Mesendoderm (in vitro differentiated cells): Measurements from ENCODE around the gene ADGRV1.

Source experiments
- DNase-seq: peaks from one replicate; pipeline ENCODE4 v3.0.0; 2013
- H2AK5ac ChIP-seq: 2 replicates; pipeline ENCODE4 v1.6.1; 2013; ENCODE audit warnings: low read length, inconsistent platforms
- H2BK120ac ChIP-seq: 2 replicates; pipeline ENCODE4 v1.6.1; 2013; ENCODE audit warnings: low read depth, mild to moderate bottlenecking, low read length, moderate library complexity, mixed read lengths
- H2BK15ac ChIP-seq: replicated peaks from 2 replicates; pipeline ENCODE4 v1.6.1; 2013; ENCODE audit warnings: low read depth, mild to moderate bottlenecking, moderate library complexity
- H2BK5ac ChIP-seq: 2 replicates; pipeline ENCODE4 v1.6.1; 2013; ENCODE audit warnings: low read length, inconsistent platforms
- H3K18ac ChIP-seq: 2 replicates; pipeline ENCODE4 v1.6.1; 2013; ENCODE audit warnings: mild to moderate bottlenecking, low read length, mixed read lengths
- H3K23ac ChIP-seq: one replicate; pipeline ENCODE4 v1.6.1; 2013; ENCODE audit warnings: low read length
- H3K27ac ChIP-seq: 2 replicates; pipeline ENCODE4 v1.5.1; 2013; ENCODE audit warnings: low read depth, mild to moderate bottlenecking, inconsistent platforms, low read length, moderate library complexity
- H3K27me3 ChIP-seq: 2 replicates; pipeline ENCODE4 v1.6.1; 2013; ENCODE audit warnings: low read length, control low read depth, mild to moderate bottlenecking, inconsistent platforms; ENCODE audit not compliant: insufficient read depth, poor library complexity
- H3K36me3 ChIP-seq: 2 replicates; pipeline ENCODE4 v1.6.1; 2013; ENCODE audit warnings: low read length, inconsistent platforms; ENCODE audit not compliant: control insufficient read depth, insufficient read depth
- H3K4ac ChIP-seq: one replicate; pipeline ENCODE4 v1.6.1; 2013; ENCODE audit warnings: low read depth, mild to moderate bottlenecking, low read length, moderate library complexity
- H3K4me1 ChIP-seq: 2 replicates; pipeline ENCODE4 v1.6.1; 2013; ENCODE audit warnings: low read depth, low read length, inconsistent platforms; ENCODE audit not compliant: control insufficient read depth
- H3K4me2 ChIP-seq: 2 replicates; pipeline ENCODE4 v1.6.1; 2013; ENCODE audit warnings: low read length
- H3K4me3 ChIP-seq: 2 replicates; pipeline ENCODE4 v1.5.1; 2013; ENCODE audit warnings: mild to moderate bottlenecking, low read length
- H3K56ac ChIP-seq: one replicate; pipeline ENCODE4 v1.6.1; 2013; ENCODE audit warnings: low read length
- H3K79me1 ChIP-seq: 2 replicates; pipeline ENCODE4 v1.6.1; 2013; ENCODE audit warnings: low read length, inconsistent platforms
- H3K79me2 ChIP-seq: 2 replicates; pipeline ENCODE4 v1.6.1; 2013; ENCODE audit warnings: mild to moderate bottlenecking, low read length; ENCODE audit not compliant: control insufficient read depth, insufficient read depth
- H3K9ac ChIP-seq: 2 replicates; pipeline ENCODE4 v1.6.1; 2013; ENCODE audit warnings: low read length, inconsistent platforms
- H4K5ac ChIP-seq: one replicate; pipeline ENCODE4 v1.6.1; 2013; ENCODE audit warnings: low read length
- H4K8ac ChIP-seq: one replicate; pipeline ENCODE4 v1.6.1; 2013; ENCODE audit warnings: low read depth, mild to moderate bottlenecking, control low read depth, low read length, moderate library complexity
- WGBS: extraction: QIAGEN DNeasy Blood & Tissue Kit; methylation state at CpG from one replicate; pipeline ENCODE4 v1.1.7; 2013; ENCODE audit warnings: low lambda C conversion rate, missing lambda C conversion rate; ENCODE audit not compliant: insufficient coverage; ENCODE audit errors: extremely low coverage; 5-methylcytosine and 5-hydroxymethylcytosine counted together

The ADGRV1 gene

DNA sequence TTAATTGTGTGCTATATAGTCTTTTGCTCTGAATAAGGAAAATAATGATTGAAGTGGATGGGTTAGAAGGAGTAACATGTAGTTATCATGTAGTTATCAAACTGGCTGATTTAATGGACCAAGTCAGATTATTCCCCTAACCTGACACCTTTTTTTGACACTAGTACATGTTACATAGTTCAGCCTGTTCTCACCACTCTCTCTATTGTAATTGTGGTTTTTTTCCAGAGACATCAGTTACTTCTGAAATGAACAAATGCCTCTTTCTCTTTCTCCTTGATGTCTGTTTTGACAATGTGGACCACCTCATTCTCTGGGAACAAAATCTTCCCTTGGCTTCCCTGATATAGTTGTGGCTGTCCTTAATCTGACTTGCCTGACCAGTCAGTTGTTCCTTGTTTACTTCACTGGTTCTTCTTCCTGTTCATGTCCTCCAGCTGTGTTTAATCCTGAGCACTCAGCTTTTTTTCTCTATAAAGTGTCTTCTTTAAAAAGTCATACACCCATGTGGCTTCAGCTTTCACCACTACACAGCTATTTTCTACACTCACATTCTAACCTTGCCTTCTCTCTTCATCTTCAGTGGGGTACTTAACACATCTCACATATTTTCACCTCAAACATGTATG lies 581.1 kb downstream of the ADGRV1 start:
- Histone ChIP-seq H3K36me3 (no peaks in the 10 kb centered on the region), H2BK120ac (no peak overlapping the region), H3K4me3 (no peak overlapping the region), H3K18ac (peak overlapping the region; percentile 76), H2BK5ac (peak overlapping the region; percentile 27), H3K9ac (no peak overlapping the region), H4K8ac (no peak overlapping the region), H2BK15ac (no peak overlapping the region), H3K4me2 (no peak overlapping the region), H3K27ac (peak overlapping the region; percentile 74), H3K4me1 (peaks cover 9% of the 10 kb centered on the region), H2AK5ac (no peak overlapping the region), H3K23ac (no peak overlapping the region), H3K56ac (peak overlapping the region; percentile 35), H3K79me2 (no peaks in the 10 kb centered on the region), H3K4ac (no peak overlapping the region), H3K27me3 (no peaks in the 10 kb centered on the region), H4K5ac (no peak overlapping the region), H3K79me1 (no peaks in the 10 kb centered on the region)
- DNase-seq, result peak; percentile 27

DNA sequence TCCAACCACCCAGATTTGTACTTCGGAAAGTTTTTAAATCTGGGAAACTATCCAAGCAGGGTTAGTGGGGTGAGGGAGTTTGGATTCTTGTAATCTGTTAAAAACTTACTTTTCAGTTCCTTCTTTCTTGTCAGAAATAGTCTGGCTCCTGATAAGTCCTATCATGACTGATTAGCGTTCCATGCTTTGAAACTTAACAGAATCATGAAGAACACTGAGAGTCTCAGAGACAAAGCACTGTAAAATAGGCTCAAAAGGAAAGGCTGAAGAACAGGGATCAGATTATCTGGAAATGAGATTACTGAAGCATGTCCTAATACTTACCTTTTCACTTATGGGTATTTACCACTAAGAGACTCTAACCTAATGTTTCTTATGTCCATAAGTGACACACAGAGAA lies 582.1 kb downstream of the ADGRV1 start:
- no peak overlapping the region for H4K5ac ChIP-seq
- no peaks in the 10 kb centered on the region for H3K36me3 ChIP-seq
- H3K79me1 ChIP-seq, result no peaks in the 10 kb centered on the region
- no peak overlapping the region for H3K4me3 ChIP-seq
- peaks cover 6% of the 10 kb centered on the region for H3K4me1 ChIP-seq
- H2BK5ac ChIP-seq, result no peak overlapping the region
- H2BK15ac ChIP-seq, result no peak overlapping the region
- H3K27ac ChIP-seq, result no peak overlapping the region
- H3K4ac ChIP-seq, result no peak overlapping the region
- no peak overlapping the region for H3K4me2 ChIP-seq
- WGBS, result no CpG with 5 or more reads among the region's 2 CpGs
- no peak overlapping the region for H2AK5ac ChIP-seq
- no peaks in the 10 kb centered on the region for H3K79me2 ChIP-seq
- H4K8ac ChIP-seq, result no peak overlapping the region
- no peaks in the 10 kb centered on the region for H3K27me3 ChIP-seq
- H3K9ac ChIP-seq, result no peak overlapping the region
- H3K23ac ChIP-seq, result no peak overlapping the region
- H2BK120ac ChIP-seq, result peak overlapping the region; percentile 64
- H3K56ac ChIP-seq, result no peak overlapping the region
- DNase-seq, result peak; percentile 86
- H3K18ac ChIP-seq, result no peak overlapping the region

DNA sequence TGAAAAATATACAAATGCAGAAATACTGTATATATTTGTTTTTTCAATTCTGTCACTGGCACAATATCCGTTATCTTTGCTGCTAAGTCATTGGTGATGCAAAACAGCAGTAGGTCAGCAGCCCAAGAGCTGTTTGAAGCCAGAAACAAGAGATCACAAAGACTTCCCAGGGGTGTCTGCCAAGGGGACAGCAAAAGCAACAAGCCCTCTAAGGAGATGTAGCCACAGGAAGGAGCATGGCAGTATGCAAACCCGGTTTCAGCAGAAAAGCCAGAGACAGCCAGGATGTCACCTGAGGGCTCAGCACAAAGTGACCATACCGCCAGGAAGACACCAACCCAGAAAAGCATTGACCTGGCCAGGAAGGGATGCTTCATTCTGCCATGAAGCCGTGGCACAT lies 583.0 kb downstream of the ADGRV1 start:
- Histone ChIP-seq H3K4me2 (no peak overlapping the region), H3K27ac (peak overlapping the region; percentile 2), H4K5ac (no peak overlapping the region), H3K36me3 (no peaks in the 10 kb centered on the region), H4K8ac (no peak overlapping the region), H2AK5ac (no peak overlapping the region), H3K79me1 (no peaks in the 10 kb centered on the region), H3K9ac (no peak overlapping the region), H3K18ac (no peak overlapping the region), H3K4me1 (peaks cover 3% of the 10 kb centered on the region), H3K27me3 (no peaks in the 10 kb centered on the region), H2BK15ac (no peak overlapping the region), H3K23ac (no peak overlapping the region), H2BK5ac (peak overlapping the region; percentile 1), H3K4me3 (no peak overlapping the region), H3K56ac (no peak overlapping the region), H3K79me2 (no peaks in the 10 kb centered on the region), H2BK120ac (no peak overlapping the region), H3K4ac (no peak overlapping the region)
- DNase-seq, result peak; percentile 86
- no CpG with 5 or more reads among the region's 4 CpGs for WGBS

DNA sequence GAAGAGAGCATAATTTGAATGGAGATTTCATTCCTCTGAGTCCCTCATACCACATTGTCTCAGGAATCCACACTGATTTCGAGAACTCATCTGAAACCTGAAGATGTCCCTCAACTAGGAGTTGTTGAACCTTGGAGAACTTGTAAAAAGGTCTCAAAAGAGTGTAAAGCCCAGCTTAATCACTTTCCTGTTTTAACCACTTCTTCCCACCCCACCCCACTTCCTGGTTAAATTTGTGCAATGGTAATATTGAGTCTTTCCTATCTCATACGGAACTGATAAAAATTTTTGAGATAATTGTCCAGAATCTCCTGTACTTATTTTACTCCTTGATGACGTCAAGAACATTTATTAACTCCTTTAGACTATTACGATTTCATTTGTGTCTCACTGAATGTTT lies 583.8 kb downstream of the ADGRV1 start:
- Histone ChIP-seq H3K9ac (no peak overlapping the region), H2AK5ac (no peak overlapping the region), H3K56ac (peak overlapping the region; percentile 26)

DNA sequence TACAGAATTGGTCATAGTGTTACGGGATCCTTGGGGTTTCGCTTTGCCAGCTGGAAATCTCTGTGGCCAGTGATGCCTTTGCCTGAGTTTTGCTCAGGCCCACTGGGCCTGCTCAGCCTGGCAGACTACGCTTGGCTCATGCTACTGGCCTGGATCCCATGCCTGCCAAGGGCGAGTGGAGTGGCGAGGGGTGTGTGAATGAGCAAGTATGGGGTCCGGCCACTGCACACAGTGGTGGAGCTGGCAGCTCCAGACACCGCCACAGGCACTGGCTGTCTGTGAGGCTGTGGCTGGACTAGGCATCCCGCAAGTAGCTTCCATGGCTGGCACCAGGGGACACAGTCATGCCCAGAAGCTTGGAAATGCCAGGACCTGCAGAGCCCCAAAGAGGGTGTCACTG lies 584.2 kb downstream of the ADGRV1 start:
- H3K4me2 ChIP-seq, result no peak overlapping the region
- H3K36me3 ChIP-seq, result no peaks in the 10 kb centered on the region
- no peaks in the 10 kb centered on the region for H3K79me2 ChIP-seq
- no peak overlapping the region for H2BK15ac ChIP-seq
- H4K5ac ChIP-seq, result no peak overlapping the region
- H3K27me3 ChIP-seq, result no peaks in the 10 kb centered on the region
- H4K8ac ChIP-seq, result no peak overlapping the region
- H2AK5ac ChIP-seq, result peak overlapping the region; percentile 43
- H3K9ac ChIP-seq, result no peak overlapping the region
- DNase-seq, result no peak
- H2BK5ac ChIP-seq, result peak overlapping the region; percentile 62
- no peaks in the 10 kb centered on the region for H3K79me1 ChIP-seq
- H3K4ac ChIP-seq, result peak overlapping the region; percentile 18
- H3K4me1 ChIP-seq, result peaks cover 3% of the 10 kb centered on the region
- H3K18ac ChIP-seq, result peak overlapping the region; percentile 1
- no peak overlapping the region for H3K27ac ChIP-seq
- H2BK120ac ChIP-seq, result peak overlapping the region; percentile 61
- no peak overlapping the region for H3K23ac ChIP-seq
- H3K4me3 ChIP-seq, result no peak overlapping the region
- no CpG with 5 or more reads among the region's 8 CpGs for WGBS
- peak overlapping the region; percentile 17 for H3K56ac ChIP-seq

More for the DNA sequence above, 583.8 kb downstream of the ADGRV1 start:
- Histone ChIP-seq H4K5ac (no peak overlapping the region), H3K4ac (no peak overlapping the region), H3K79me1 (no peaks in the 10 kb centered on the region), H3K27me3 (no peaks in the 10 kb centered on the region), H3K36me3 (no peaks in the 10 kb centered on the region), H2BK5ac (no peak overlapping the region), H2BK120ac (peak overlapping the region; percentile 89), H3K23ac (no peak overlapping the region), H3K18ac (no peak overlapping the region), H4K8ac (no peak overlapping the region), H2BK15ac (no peak overlapping the region), H3K4me3 (no peak overlapping the region), H3K27ac (peak overlapping the region; percentile 38), H3K4me1 (peaks cover 3% of the 10 kb centered on the region), H3K4me2 (no peak overlapping the region), H3K79me2 (no peaks in the 10 kb centered on the region)
- no peak for DNase-seq
- WGBS, result no CpG with 5 or more reads among the region's 4 CpGs

DNA sequence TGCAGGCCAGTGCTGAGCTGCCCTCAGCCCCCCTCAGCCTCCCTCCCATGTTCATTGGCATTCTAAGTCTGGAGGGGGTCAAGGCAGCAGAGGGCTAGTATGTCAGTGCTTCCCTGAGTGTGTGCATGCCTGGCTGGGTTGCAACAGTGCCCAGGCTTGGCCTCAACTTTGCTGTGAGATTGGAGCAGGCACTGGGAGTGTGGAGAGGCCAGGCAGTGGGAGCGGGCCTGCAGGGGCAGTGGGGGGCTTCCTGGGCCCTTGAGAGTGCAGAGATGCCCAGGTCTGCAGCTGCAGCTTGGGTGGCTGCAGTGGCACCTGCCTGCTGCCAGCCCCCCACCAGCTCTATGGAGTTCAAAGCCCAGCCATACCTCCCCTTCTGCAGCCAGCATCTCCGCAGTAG lies 585.2 kb downstream of the ADGRV1 start:
- H3K27ac ChIP-seq, result no peak overlapping the region
- no peak overlapping the region for H2BK5ac ChIP-seq
- H3K4me3 ChIP-seq, result no peak overlapping the region
- H3K4ac ChIP-seq, result no peak overlapping the region
- no peaks in the 10 kb centered on the region for H3K79me1 ChIP-seq
- H4K8ac ChIP-seq, result no peak overlapping the region
- no peak overlapping the region for H3K4me2 ChIP-seq
- H3K79me2 ChIP-seq, result no peaks in the 10 kb centered on the region
- H3K9ac ChIP-seq, result no peak overlapping the region
- no peak for DNase-seq
- no peak overlapping the region for H2BK15ac ChIP-seq
- H2AK5ac ChIP-seq, result no peak overlapping the region
- H4K5ac ChIP-seq, result no peak overlapping the region
- no peak overlapping the region for H3K18ac ChIP-seq
- WGBS, result no CpG with 5 or more reads among the region's 2 CpGs
- no peak overlapping the region for H2BK120ac ChIP-seq
- peaks cover 3% of the 10 kb centered on the region for H3K4me1 ChIP-seq
- no peaks in the 10 kb centered on the region for H3K36me3 ChIP-seq
- no peaks in the 10 kb centered on the region for H3K27me3 ChIP-seq
- H3K56ac ChIP-seq, result no peak overlapping the region
- no peak overlapping the region for H3K23ac ChIP-seq
